Panc1 (cell line): ENCODE measurements around the gene CCT8. TPM values are rescaled to one million over a fixed set of nuclear protein-coding genes. Genes with fewer than 3 reads are reported as not detected.

ENCODE experiments used
- ATAC-seq: fragments of 200-7000 bp; cut with Tn5 transposase; 2 replicates; pipeline ENCODE4 v1.9.1; 2020; ENCODE audit warnings: mild to moderate bottlenecking, moderate library complexity
- BruUV-seq: library from RNA; stranded (reverse); fragments of 400-500 nt; replicated peaks from 2 replicates; lab custom pipeline; 2021; lab: Mats Ljungman, UMichigan
- CTCF ChIA-PET: fragments of 300-600 bp; sonication (Branson Sonifier 250); formaldehyde crosslinking; loops from one replicate; lab custom pipeline; 2022; ENCODE audit warnings: antibody characterized with exemption; lab: Charles Lee
- POLR2A ChIA-PET: fragments of 300-600 bp; sonication (Branson Sonifier 250); formaldehyde crosslinking; loops from one replicate; lab custom pipeline; 2022; ENCODE audit warnings: antibody characterized with exemption; lab: Charles Lee
- DNase-seq: peaks from one replicate; pipeline ENCODE4 v3.0.0-alpha.2; 2010; ENCODE audit warnings: low read depth, low spot score
- H3K27ac ChIP-seq: 2 replicates; pipeline ENCODE4 v1.5.1; 2011; ENCODE audit warnings: mild to moderate bottlenecking, low read length, inconsistent platforms
- H3K27me3 ChIP-seq: fragments of 200-500 bp; sonication (Bioruptor generic); 2 replicates; pipeline ENCODE4 v1.6.0; 2014; ENCODE audit warnings: low read length, inconsistent platforms; ENCODE audit not compliant: control insufficient read depth, insufficient read depth
- H3K36me3 ChIP-seq: fragments of 200-500 bp; sonication (Bioruptor generic); 2 replicates; pipeline ENCODE4 v1.5.1; 2014; ENCODE audit warnings: inconsistent platforms, mild to moderate bottlenecking, low read length, moderate library complexity; ENCODE audit not compliant: control insufficient read depth, insufficient read depth
- H3K4me1 ChIP-seq: 2 replicates; pipeline ENCODE4 v1.5.1; 2011; ENCODE audit warnings: inconsistent platforms, mild to moderate bottlenecking, low read length, moderate library complexity; ENCODE audit not compliant: control insufficient read depth, insufficient read depth
- H3K4me3 ChIP-seq, 2 experiments: 2 replicates each; pipeline ENCODE4 v1.5.1; 2011 to 2012; ENCODE audit warnings: low read depth in 2 of 2, low read length in 2 of 2, mild to moderate bottlenecking in 2 of 2, inconsistent platforms in 1 of 2, moderate library complexity in 1 of 2
- H3K9me3 ChIP-seq: fragments of 200-500 bp; sonication (Bioruptor generic); 2 replicates; pipeline ENCODE4 v1.5.1; 2014; ENCODE audit warnings: low read depth, mild to moderate bottlenecking, inconsistent platforms, low read length, moderate library complexity; ENCODE audit not compliant: control insufficient read depth, insufficient read depth
- POLR2AphosphoS5 ChIP-seq: IDR thresholded peaks from 2 replicates; pipeline ENCODE4 v1.6.1; 2012; ENCODE audit warnings: mild to moderate bottlenecking, low read depth, low read length, moderate library complexity
- SIN3A ChIP-seq: IDR thresholded peaks from 2 replicates; pipeline ENCODE4 v1.6.1; 2012; ENCODE audit warnings: low read depth, mild to moderate bottlenecking, low read length, moderate library complexity, borderline replicate concordance; ENCODE audit not compliant: insufficient read depth
- TCF7L2 ChIP-seq: IDR thresholded peaks from 2 replicates; pipeline ENCODE4 v1.6.1; 2011; ENCODE audit warnings: mild to moderate bottlenecking, low read depth, low read length, inconsistent platforms
- in situ Hi-C: cut with HindIII; loops from 2 replicates; pipeline ENCODE4 v1.10.0; 2016; ENCODE audit warnings: low sequenced_read_pairs, low pct_unique_long_range_greater_than_20kb
- intact Hi-C: fragments of 100-400 bp; cut with micrococcal nuclease; formaldehyde crosslinking; loops from one replicate; pipeline ENCODE4 v1.10.0; 2022; ENCODE audit not compliant: unreplicated experiment
- total RNA-seq: library from RNA; stranded (reverse); gene quantifications from one replicate; pipeline ENCODE4 v1.2.1, GENCODE V29; 2021; ENCODE audit not compliant: unreplicated experiment
- TF ChIP-seq, protein P1 (sequence below), 2 experiments: IDR thresholded peaks; 2 replicates each; pipeline ENCODE4 v1.6.1; 2011 to 2012; ENCODE audit warnings: low read depth in 2 of 2, control low read depth in 1 of 2, low read length in 1 of 2, mild to moderate bottlenecking in 1 of 2, moderate library complexity in 1 of 2; ENCODE audit not compliant: insufficient read depth in 1 of 2
- TF ChIP-seq, protein P2 (sequence below): fragments of 450-650 bp; IDR thresholded peaks from 2 replicates; pipeline ENCODE4 v1.5.1; 2017; ENCODE audit warnings: mild to moderate bottlenecking

CCT8 gene
- total RNA-seq, 1 experiment from 2014 or later, result 160 TPM

GRCh38 chr21:29007135-29007534, 66.3 kb downstream of the CCT8 start:
- CTCF ChIA-PET, result no interaction called here
- Histone ChIP-seq H3K4me1 (no peaks in the 10 kb centered on the region), H3K36me3 (no peaks in the 10 kb centered on the region), H3K4me3 (no peak overlapping the region), H3K27me3 (no peaks in the 10 kb centered on the region), H3K9me3 (no peaks in the 10 kb centered on the region), H3K27ac (no peak overlapping the region)
- intact Hi-C loops (no loop called here), in situ Hi-C loops (no loop called here)
- TF ChIP-seq TCF7L2 (no peak), POLR2AphosphoS5 (no peak), SIN3A (no peak)
- TF ChIP-seq, protein P1, sequence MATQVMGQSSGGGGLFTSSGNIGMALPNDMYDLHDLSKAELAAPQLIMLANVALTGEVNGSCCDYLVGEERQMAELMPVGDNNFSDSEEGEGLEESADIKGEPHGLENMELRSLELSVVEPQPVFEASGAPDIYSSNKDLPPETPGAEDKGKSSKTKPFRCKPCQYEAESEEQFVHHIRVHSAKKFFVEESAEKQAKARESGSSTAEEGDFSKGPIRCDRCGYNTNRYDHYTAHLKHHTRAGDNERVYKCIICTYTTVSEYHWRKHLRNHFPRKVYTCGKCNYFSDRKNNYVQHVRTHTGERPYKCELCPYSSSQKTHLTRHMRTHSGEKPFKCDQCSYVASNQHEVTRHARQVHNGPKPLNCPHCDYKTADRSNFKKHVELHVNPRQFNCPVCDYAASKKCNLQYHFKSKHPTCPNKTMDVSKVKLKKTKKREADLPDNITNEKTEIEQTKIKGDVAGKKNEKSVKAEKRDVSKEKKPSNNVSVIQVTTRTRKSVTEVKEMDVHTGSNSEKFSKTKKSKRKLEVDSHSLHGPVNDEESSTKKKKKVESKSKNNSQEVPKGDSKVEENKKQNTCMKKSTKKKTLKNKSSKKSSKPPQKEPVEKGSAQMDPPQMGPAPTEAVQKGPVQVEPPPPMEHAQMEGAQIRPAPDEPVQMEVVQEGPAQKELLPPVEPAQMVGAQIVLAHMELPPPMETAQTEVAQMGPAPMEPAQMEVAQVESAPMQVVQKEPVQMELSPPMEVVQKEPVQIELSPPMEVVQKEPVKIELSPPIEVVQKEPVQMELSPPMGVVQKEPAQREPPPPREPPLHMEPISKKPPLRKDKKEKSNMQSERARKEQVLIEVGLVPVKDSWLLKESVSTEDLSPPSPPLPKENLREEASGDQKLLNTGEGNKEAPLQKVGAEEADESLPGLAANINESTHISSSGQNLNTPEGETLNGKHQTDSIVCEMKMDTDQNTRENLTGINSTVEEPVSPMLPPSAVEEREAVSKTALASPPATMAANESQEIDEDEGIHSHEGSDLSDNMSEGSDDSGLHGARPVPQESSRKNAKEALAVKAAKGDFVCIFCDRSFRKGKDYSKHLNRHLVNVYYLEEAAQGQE (IDR thresholded peaks at IDR 0.05; ENCODE audit: insufficient read depth in 1 of 2, low read depth in 2 of 2, low read length in 1 of 2), result no peak
- TF ChIP-seq, protein P2, sequence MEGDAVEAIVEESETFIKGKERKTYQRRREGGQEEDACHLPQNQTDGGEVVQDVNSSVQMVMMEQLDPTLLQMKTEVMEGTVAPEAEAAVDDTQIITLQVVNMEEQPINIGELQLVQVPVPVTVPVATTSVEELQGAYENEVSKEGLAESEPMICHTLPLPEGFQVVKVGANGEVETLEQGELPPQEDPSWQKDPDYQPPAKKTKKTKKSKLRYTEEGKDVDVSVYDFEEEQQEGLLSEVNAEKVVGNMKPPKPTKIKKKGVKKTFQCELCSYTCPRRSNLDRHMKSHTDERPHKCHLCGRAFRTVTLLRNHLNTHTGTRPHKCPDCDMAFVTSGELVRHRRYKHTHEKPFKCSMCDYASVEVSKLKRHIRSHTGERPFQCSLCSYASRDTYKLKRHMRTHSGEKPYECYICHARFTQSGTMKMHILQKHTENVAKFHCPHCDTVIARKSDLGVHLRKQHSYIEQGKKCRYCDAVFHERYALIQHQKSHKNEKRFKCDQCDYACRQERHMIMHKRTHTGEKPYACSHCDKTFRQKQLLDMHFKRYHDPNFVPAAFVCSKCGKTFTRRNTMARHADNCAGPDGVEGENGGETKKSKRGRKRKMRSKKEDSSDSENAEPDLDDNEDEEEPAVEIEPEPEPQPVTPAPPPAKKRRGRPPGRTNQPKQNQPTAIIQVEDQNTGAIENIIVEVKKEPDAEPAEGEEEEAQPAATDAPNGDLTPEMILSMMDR, result no peak
- no TSS peak for BruUV-seq
- no peak for DNase-seq
- POLR2A ChIA-PET, result interaction anchor here (1.0 kb wide), 1 partner anchor 11 kb away, joined by 3 read pairs; the partner anchor contains the start of gene RWDD2B
- ATAC-seq, result no peak

Other genes starting within 250 kb of the CCT8 start
- gene LTN1, start 80.8 kb downstream of the CCT8 start, total RNA-seq, result 19.7 TPM
- gene RWDD2B, start 54.3 kb downstream of the CCT8 start, total RNA-seq, result 10.2 TPM
- 26.6 TPM for gene USP16, start 49.0 kb downstream of the CCT8 start, total RNA-seq
- gene MAP3K7CL, start 57.0 kb upstream of the CCT8 start, total RNA-seq, result 0.31 TPM
- gene BACH1, start 225.3 kb upstream of the CCT8 start, total RNA-seq, result 20.0 TPM